ENCODE measurements around the gene DPPA3.

DNA sequence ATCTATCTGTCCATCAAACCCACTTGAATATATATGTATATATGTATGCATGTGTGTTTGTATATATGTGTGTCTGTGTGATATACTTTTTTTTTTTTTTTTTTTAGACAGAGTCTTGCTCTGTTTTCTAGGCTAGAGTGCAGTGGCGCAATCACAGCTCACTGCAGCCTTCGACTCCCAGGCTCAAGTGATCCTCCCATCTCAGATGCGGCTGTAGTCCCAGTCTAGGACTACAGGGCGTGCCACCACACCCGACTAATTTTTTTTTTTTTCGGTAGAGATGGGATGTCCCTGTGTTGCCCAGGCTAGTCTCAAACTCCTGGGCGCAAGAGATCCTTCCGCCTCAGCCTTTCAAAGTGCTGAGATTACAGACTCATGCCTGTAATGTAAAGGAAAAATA, 32.5 kb upstream of the DPPA3 start:
- TF ChIP-seq ZNF292 (CRISPR knock-in tag; IDR thresholded peaks at IDR 0.05; ENCODE audit: borderline replicate concordance, low read depth) (no peak), ZFX (CRISPR knock-in tag; IDR thresholded peaks at IDR 0.05; ENCODE audit: low read depth) (no peak), MZF1 (CRISPR knock-in tag; IDR thresholded peaks at IDR 0.05; ENCODE audit: borderline replicate concordance) (no peak), POLR2AphosphoS5 (IDR thresholded peaks at IDR 0.05; ENCODE audit: low read depth, low read length) (no peak), POLR2A (IDR thresholded peaks at IDR 0.05; ENCODE audit: insufficient read depth in 1 of 2, low read depth in 2 of 2, low read length in 2 of 2) (no peak), NFIC (IDR thresholded peaks at IDR 0.05; ENCODE audit: low read length) (no peak), ZNF605 (CRISPR knock-in tag; IDR thresholded peaks at IDR 0.05) (no peak), ZBTB3 (CRISPR knock-in tag; IDR thresholded peaks at IDR 0.05; ENCODE audit: borderline replicate concordance, low read depth) (no peak), ZNF552 (CRISPR knock-in tag; IDR thresholded peaks at IDR 0.05; ENCODE audit: borderline replicate concordance) (no peak)
- TF ChIP-seq, protein P1, sequence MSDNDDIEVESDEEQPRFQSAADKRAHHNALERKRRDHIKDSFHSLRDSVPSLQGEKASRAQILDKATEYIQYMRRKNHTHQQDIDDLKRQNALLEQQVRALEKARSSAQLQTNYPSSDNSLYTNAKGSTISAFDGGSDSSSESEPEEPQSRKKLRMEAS (IDR thresholded peaks at IDR 0.05), result no peak
- TF ChIP-seq, protein P2, sequence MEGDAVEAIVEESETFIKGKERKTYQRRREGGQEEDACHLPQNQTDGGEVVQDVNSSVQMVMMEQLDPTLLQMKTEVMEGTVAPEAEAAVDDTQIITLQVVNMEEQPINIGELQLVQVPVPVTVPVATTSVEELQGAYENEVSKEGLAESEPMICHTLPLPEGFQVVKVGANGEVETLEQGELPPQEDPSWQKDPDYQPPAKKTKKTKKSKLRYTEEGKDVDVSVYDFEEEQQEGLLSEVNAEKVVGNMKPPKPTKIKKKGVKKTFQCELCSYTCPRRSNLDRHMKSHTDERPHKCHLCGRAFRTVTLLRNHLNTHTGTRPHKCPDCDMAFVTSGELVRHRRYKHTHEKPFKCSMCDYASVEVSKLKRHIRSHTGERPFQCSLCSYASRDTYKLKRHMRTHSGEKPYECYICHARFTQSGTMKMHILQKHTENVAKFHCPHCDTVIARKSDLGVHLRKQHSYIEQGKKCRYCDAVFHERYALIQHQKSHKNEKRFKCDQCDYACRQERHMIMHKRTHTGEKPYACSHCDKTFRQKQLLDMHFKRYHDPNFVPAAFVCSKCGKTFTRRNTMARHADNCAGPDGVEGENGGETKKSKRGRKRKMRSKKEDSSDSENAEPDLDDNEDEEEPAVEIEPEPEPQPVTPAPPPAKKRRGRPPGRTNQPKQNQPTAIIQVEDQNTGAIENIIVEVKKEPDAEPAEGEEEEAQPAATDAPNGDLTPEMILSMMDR (CRISPR knock-in tag; IDR thresholded peaks at IDR 0.05), result no peak
- TF ChIP-seq, protein P3, sequence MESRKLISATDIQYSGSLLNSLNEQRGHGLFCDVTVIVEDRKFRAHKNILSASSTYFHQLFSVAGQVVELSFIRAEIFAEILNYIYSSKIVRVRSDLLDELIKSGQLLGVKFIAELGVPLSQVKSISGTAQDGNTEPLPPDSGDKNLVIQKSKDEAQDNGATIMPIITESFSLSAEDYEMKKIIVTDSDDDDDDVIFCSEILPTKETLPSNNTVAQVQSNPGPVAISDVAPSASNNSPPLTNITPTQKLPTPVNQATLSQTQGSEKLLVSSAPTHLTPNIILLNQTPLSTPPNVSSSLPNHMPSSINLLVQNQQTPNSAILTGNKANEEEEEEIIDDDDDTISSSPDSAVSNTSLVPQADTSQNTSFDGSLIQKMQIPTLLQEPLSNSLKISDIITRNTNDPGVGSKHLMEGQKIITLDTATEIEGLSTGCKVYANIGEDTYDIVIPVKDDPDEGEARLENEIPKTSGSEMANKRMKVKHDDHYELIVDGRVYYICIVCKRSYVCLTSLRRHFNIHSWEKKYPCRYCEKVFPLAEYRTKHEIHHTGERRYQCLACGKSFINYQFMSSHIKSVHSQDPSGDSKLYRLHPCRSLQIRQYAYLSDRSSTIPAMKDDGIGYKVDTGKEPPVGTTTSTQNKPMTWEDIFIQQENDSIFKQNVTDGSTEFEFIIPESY (CRISPR knock-in tag; IDR thresholded peaks at IDR 0.05), result no peak
- TF ChIP-seq, protein P4, sequence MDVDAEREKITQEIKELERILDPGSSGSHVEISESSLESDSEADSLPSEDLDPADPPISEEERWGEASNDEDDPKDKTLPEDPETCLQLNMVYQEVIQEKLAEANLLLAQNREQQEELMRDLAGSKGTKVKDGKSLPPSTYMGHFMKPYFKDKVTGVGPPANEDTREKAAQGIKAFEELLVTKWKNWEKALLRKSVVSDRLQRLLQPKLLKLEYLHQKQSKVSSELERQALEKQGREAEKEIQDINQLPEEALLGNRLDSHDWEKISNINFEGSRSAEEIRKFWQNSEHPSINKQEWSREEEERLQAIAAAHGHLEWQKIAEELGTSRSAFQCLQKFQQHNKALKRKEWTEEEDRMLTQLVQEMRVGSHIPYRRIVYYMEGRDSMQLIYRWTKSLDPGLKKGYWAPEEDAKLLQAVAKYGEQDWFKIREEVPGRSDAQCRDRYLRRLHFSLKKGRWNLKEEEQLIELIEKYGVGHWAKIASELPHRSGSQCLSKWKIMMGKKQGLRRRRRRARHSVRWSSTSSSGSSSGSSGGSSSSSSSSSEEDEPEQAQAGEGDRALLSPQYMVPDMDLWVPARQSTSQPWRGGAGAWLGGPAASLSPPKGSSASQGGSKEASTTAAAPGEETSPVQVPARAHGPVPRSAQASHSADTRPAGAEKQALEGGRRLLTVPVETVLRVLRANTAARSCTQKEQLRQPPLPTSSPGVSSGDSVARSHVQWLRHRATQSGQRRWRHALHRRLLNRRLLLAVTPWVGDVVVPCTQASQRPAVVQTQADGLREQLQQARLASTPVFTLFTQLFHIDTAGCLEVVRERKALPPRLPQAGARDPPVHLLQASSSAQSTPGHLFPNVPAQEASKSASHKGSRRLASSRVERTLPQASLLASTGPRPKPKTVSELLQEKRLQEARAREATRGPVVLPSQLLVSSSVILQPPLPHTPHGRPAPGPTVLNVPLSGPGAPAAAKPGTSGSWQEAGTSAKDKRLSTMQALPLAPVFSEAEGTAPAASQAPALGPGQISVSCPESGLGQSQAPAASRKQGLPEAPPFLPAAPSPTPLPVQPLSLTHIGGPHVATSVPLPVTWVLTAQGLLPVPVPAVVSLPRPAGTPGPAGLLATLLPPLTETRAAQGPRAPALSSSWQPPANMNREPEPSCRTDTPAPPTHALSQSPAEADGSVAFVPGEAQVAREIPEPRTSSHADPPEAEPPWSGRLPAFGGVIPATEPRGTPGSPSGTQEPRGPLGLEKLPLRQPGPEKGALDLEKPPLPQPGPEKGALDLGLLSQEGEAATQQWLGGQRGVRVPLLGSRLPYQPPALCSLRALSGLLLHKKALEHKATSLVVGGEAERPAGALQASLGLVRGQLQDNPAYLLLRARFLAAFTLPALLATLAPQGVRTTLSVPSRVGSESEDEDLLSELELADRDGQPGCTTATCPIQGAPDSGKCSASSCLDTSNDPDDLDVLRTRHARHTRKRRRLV (CRISPR knock-in tag; IDR thresholded peaks at IDR 0.05), result no peak

All from HepG2 (cell line).